Calu3 (cell line): ENCODE measurements around the gene STX18. TPM values are rescaled to one million over a fixed set of nuclear protein-coding genes. Genes with fewer than 3 reads are reported as not detected.

Experiments used
- BruUV-seq: library from RNA; stranded (reverse); fragments of 400-500 nt; replicated peaks from 2 replicates; lab custom pipeline; 2021; lab: Mats Ljungman, UMichigan
- CTCF ChIA-PET: fragments of 300-600 bp; sonication (Branson Sonifier 250); formaldehyde crosslinking; loops from one replicate; lab custom pipeline; 2022; ENCODE audit warnings: antibody characterized with exemption; lab: Charles Lee
- DNase-seq: peaks from one replicate; pipeline ENCODE4 v3.0.0; 2022
- H3K27ac Mint-ChIP-seq: one replicate; pipeline ENCODE4 v1.8.0; 2022; ENCODE audit warnings: mixed read lengths; ENCODE audit not compliant: unreplicated experiment
- H3K27me3 Mint-ChIP-seq: one replicate; pipeline ENCODE4 v1.8.0; 2022; ENCODE audit warnings: mixed read lengths; ENCODE audit not compliant: unreplicated experiment
- H3K36me3 Mint-ChIP-seq: one replicate; pipeline ENCODE4 v1.8.0; 2022; ENCODE audit warnings: mild to moderate bottlenecking, moderate library complexity, mixed read lengths; ENCODE audit not compliant: insufficient read depth, unreplicated experiment
- H3K4me1 Mint-ChIP-seq: one replicate; pipeline ENCODE4 v1.8.0; 2022; ENCODE audit warnings: mild to moderate bottlenecking, low read depth, mixed read lengths; ENCODE audit not compliant: unreplicated experiment
- H3K4me3 Mint-ChIP-seq: one replicate; pipeline ENCODE4 v1.8.0; 2022; ENCODE audit warnings: mild to moderate bottlenecking, low read depth, moderate library complexity, mixed read lengths; ENCODE audit not compliant: unreplicated experiment
- H3K9me3 Mint-ChIP-seq: one replicate; pipeline ENCODE4 v1.8.0; 2022; ENCODE audit warnings: low read depth, mixed read lengths; ENCODE audit not compliant: unreplicated experiment
- intact Hi-C: fragments of 100-400 bp; cut with micrococcal nuclease; formaldehyde crosslinking; loops from one replicate; pipeline ENCODE4 v1.10.0; 2022; ENCODE audit not compliant: unreplicated experiment
- total RNA-seq: library from RNA; stranded (reverse); gene quantifications from 2 replicates; pipeline ENCODE4 v1.2.3, GENCODE V29; 2022
- TF ChIP-seq, protein P1 (sequence below): fragments of 200-600 bp; IDR thresholded peaks from one replicate; pipeline ENCODE4 v1.8.0; 2022; ENCODE audit warnings: antibody characterized with exemption; ENCODE audit not compliant: unreplicated experiment

STX18 gene
- total RNA-seq, 1 experiment from 2014 or later: 27.3 TPM

DNA sequence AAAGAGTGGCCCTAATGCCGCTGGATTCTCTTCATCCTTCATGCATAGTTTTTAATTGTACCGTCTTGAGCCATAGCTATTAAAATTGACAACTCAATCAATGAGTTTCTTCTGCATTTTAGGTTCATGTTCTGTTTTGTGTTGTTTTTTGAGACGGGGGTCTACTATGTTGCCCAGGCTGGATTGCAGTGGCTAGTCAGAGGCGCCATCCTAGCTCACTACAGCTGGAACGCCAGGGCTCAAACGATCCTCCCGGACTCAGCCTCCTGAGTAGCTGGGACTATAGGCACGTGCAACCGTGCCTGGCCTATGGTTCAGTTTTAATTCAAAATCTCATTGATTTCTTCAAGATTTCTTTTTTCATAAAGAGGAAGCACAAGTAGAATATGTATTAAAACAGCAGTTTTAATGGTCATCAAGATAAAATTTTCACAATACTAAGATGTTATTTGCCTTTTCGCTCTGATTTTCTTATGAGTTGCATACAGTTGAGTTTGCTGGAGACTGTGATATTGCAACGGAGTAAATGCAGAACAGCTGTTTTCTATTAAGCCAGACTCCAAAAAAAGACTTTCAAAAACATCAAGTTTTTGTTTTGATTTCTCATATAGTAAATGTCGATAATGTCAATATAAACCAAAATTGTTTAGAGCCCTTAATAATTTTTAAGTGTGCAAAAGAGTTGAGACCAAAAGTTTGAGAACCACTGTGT, 1.1 kb upstream of the STX18 start:
- no TSS peak for BruUV-seq
- DNase-seq: no peak
- Mint-ChIP-seq H3K36me3 (peaks cover 23% of the 10 kb centered on the region), H3K27ac (no peak overlapping the region), H3K9me3 (no peaks in the 10 kb centered on the region), H3K4me3 (peak overlapping the region; percentile 93), H3K4me1 (no peaks in the 10 kb centered on the region), H3K27me3 (no peaks in the 10 kb centered on the region)
- CTCF ChIA-PET: no interaction called here
- TF ChIP-seq, protein P1, sequence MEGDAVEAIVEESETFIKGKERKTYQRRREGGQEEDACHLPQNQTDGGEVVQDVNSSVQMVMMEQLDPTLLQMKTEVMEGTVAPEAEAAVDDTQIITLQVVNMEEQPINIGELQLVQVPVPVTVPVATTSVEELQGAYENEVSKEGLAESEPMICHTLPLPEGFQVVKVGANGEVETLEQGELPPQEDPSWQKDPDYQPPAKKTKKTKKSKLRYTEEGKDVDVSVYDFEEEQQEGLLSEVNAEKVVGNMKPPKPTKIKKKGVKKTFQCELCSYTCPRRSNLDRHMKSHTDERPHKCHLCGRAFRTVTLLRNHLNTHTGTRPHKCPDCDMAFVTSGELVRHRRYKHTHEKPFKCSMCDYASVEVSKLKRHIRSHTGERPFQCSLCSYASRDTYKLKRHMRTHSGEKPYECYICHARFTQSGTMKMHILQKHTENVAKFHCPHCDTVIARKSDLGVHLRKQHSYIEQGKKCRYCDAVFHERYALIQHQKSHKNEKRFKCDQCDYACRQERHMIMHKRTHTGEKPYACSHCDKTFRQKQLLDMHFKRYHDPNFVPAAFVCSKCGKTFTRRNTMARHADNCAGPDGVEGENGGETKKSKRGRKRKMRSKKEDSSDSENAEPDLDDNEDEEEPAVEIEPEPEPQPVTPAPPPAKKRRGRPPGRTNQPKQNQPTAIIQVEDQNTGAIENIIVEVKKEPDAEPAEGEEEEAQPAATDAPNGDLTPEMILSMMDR: no peak
- intact Hi-C loops: no loop called here

DNA sequence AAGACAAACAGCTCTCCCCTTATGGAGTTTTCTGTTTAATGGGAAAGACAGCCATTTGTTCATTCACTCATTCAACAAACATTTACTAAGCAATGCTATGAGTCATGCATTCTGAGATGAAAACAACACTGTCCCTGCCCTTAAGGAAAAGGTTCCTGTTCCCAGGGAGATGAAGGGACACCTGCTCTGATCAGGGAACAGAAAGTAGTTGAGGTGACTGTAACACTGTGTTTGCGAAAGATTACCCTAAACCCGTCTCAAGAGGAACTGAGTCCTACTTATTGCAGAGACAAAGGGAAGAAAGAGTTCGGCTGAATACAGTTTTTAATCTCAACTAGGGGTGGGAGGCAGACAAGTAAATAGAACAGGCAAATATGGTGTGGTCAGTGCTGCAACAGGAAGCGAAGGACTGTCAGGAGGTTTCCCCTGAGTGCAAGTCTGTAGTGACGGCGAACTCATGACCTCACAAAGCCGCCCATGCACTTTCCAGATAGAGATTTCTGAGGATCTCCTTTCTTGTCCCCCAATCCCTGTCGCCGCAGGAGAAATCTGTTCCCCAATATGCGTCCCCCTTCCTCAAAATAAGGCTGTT, 712 bp downstream of the STX18 start:
- intact Hi-C loops: no loop called here
- CTCF ChIA-PET: no interaction called here
- no TSS peak for BruUV-seq

DNA sequence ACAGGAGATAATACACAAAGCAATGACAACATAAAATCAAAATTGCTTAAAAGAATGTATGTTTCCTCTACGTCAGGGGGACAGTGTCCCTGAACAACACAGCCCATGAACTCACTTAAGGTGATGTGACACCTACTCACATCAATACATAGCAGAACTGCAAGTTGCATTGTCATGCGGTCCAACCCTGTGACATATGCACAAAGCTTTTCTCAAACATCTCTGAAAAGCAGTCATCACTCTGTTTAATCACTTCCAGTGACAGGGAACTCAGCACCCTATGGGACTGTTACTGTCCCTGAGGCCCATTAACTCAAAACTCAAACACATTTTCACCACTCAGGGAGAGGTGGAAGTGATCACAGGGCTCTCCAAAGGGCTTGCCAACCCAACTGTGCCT, 2.4 kb downstream of the STX18 start:
- H3K4me3 Mint-ChIP-seq: no peak overlapping the region
- TF ChIP-seq, protein P1: no peak
- CTCF ChIA-PET: no interaction called here
- H3K36me3 Mint-ChIP-seq: peaks cover 27% of the 10 kb centered on the region
- H3K27ac Mint-ChIP-seq: no peak overlapping the region
- no peak for DNase-seq
- no TSS peak for BruUV-seq
- intact Hi-C loops: no loop called here
- no peaks in the 10 kb centered on the region for H3K9me3 Mint-ChIP-seq
- no peaks in the 10 kb centered on the region for H3K4me1 Mint-ChIP-seq
- no peaks in the 10 kb centered on the region for H3K27me3 Mint-ChIP-seq

More for the DNA sequence above, 712 bp downstream of the STX18 start:
- Mint-ChIP-seq H3K4me1 (no peaks in the 10 kb centered on the region), H3K36me3 (peaks cover 27% of the 10 kb centered on the region), H3K27ac (peak overlapping the region; percentile 94), H3K27me3 (no peaks in the 10 kb centered on the region), H3K4me3 (peak overlapping the region; percentile 93), H3K9me3 (no peaks in the 10 kb centered on the region)
- TF ChIP-seq, protein P1: no peak
- peak; percentile 19 for DNase-seq

DNA sequence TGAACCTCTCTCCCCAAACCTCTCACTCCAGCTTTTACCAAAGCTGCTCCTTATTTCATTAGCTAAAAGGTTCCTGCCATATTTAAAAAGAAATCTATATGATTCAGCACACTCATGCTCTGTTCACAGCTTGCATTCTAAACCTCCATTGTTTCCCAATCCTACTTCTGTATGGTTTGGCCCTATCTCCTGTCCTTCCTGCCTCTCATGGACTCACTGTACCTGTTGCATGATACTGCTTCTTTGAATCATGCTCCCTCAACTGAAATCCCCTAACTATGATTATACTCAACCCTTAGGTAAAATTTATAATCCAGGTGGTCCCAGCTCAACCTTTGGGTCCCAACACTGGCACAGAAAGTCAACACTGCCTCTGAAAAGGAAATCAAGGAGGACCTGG, 6.3 kb downstream of the STX18 start:
- Mint-ChIP-seq H3K9me3 (no peaks in the 10 kb centered on the region), H3K36me3 (peaks cover 4% of the 10 kb centered on the region), H3K4me3 (no peak overlapping the region), H3K4me1 (no peaks in the 10 kb centered on the region), H3K27ac (no peak overlapping the region), H3K27me3 (no peaks in the 10 kb centered on the region)
- intact Hi-C loops: no loop called here
- CTCF ChIA-PET: no interaction called here
- no peak for DNase-seq
- no TSS peak for BruUV-seq
- TF ChIP-seq, protein P1: no peak
